OCI-LY3 (cell line): ENCODE results near the gene ZFAND6.

Experiments
- EZH2phosphoT487 ChIP-seq: fragments of 200-600 bp; shearing (Covaris generic); IDR thresholded peaks from 2 replicates; pipeline ENCODE4 v1.6.1; 2018; ENCODE audit warnings: antibody characterized with exemption, mixed run types, low read depth
- TF ChIP-seq, protein P1 (sequence below): fragments of 200-600, 300-600 bp; sonication (generic); IDR thresholded peaks from 2 replicates; pipeline ENCODE4 v1.5.1; 2014; ENCODE audit warnings: antibody characterized with exemption, low read length, low read depth

- TF ChIP-seq, protein P1, sequence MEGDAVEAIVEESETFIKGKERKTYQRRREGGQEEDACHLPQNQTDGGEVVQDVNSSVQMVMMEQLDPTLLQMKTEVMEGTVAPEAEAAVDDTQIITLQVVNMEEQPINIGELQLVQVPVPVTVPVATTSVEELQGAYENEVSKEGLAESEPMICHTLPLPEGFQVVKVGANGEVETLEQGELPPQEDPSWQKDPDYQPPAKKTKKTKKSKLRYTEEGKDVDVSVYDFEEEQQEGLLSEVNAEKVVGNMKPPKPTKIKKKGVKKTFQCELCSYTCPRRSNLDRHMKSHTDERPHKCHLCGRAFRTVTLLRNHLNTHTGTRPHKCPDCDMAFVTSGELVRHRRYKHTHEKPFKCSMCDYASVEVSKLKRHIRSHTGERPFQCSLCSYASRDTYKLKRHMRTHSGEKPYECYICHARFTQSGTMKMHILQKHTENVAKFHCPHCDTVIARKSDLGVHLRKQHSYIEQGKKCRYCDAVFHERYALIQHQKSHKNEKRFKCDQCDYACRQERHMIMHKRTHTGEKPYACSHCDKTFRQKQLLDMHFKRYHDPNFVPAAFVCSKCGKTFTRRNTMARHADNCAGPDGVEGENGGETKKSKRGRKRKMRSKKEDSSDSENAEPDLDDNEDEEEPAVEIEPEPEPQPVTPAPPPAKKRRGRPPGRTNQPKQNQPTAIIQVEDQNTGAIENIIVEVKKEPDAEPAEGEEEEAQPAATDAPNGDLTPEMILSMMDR = no peak
- TF ChIP-seq EZH2phosphoT487 = no peak
Observed at GRCh38 chr15:80095969-80096368, 36.5 kb downstream of the ZFAND6 start.
